Measurements from ENCODE around the gene TAF13. TPM values are rescaled to one million over a fixed set of nuclear protein-coding genes. Genes with fewer than 3 reads are reported as not detected.

TAF13 gene
- polyA plus RNA-seq, 1 donor from 2014 or later = 60.1 TPM

DNA sequence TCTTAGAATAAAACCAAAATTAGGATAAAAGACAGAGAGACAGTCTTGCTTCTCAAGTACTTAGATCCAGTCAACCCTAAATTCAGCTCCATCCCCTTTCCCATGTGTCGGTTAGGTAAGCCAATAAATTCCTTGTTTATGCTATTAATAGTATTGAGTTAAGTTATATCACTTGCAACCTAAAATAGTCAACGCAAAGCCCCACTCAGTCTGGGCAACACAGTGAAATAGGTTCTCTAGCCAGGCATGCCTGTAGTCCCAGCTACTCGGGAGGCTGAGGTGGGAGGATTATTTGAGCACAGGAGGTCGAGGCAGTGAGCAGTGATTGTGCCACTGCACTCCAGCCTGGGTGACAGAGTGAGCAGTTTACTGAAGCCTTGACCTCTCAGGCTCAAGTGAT is 14.6 kb downstream of the TAF13 start:
- no peaks in the 10 kb centered on the region for H3K36me3 ChIP-seq (ENCODE audit: insufficient read depth, low read length)
- no peak overlapping the region for H3K4me2 ChIP-seq (ENCODE audit: low read length)
- H3F3A ChIP-seq (ENCODE audit: insufficient read depth, low read length, poor library complexity, severe bottlenecking) = no peaks in the 10 kb centered on the region
- H3K4me3 ChIP-seq (ENCODE audit: low read length) = no peak overlapping the region
- no peaks in the 10 kb centered on the region for H4K20me1 ChIP-seq (ENCODE audit: insufficient read depth)
- TF ChIP-seq POLR2AphosphoS5 (IDR thresholded peaks at IDR 0.05) = no peak
- TF ChIP-seq, protein P1, sequence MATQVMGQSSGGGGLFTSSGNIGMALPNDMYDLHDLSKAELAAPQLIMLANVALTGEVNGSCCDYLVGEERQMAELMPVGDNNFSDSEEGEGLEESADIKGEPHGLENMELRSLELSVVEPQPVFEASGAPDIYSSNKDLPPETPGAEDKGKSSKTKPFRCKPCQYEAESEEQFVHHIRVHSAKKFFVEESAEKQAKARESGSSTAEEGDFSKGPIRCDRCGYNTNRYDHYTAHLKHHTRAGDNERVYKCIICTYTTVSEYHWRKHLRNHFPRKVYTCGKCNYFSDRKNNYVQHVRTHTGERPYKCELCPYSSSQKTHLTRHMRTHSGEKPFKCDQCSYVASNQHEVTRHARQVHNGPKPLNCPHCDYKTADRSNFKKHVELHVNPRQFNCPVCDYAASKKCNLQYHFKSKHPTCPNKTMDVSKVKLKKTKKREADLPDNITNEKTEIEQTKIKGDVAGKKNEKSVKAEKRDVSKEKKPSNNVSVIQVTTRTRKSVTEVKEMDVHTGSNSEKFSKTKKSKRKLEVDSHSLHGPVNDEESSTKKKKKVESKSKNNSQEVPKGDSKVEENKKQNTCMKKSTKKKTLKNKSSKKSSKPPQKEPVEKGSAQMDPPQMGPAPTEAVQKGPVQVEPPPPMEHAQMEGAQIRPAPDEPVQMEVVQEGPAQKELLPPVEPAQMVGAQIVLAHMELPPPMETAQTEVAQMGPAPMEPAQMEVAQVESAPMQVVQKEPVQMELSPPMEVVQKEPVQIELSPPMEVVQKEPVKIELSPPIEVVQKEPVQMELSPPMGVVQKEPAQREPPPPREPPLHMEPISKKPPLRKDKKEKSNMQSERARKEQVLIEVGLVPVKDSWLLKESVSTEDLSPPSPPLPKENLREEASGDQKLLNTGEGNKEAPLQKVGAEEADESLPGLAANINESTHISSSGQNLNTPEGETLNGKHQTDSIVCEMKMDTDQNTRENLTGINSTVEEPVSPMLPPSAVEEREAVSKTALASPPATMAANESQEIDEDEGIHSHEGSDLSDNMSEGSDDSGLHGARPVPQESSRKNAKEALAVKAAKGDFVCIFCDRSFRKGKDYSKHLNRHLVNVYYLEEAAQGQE (IDR thresholded peaks at IDR 0.05; ENCODE audit: borderline replicate concordance) = no peak
- TF ChIP-seq EZH2 (IDR thresholded peaks at IDR 0.05; ENCODE audit: borderline replicate concordance, insufficient read depth, low read length, poor library complexity, severe bottlenecking) = no peak
- TF ChIP-seq, protein P2, sequence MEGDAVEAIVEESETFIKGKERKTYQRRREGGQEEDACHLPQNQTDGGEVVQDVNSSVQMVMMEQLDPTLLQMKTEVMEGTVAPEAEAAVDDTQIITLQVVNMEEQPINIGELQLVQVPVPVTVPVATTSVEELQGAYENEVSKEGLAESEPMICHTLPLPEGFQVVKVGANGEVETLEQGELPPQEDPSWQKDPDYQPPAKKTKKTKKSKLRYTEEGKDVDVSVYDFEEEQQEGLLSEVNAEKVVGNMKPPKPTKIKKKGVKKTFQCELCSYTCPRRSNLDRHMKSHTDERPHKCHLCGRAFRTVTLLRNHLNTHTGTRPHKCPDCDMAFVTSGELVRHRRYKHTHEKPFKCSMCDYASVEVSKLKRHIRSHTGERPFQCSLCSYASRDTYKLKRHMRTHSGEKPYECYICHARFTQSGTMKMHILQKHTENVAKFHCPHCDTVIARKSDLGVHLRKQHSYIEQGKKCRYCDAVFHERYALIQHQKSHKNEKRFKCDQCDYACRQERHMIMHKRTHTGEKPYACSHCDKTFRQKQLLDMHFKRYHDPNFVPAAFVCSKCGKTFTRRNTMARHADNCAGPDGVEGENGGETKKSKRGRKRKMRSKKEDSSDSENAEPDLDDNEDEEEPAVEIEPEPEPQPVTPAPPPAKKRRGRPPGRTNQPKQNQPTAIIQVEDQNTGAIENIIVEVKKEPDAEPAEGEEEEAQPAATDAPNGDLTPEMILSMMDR (IDR thresholded peaks at IDR 0.05; ENCODE audit: poor library complexity, severe bottlenecking) = no peak
- no peak for TF ChIP-seq RAD21 (conservative IDR thresholded peaks at IDR 0.05)
- no peak for TF ChIP-seq SMC3 (conservative IDR thresholded peaks at IDR 0.05; ENCODE audit: poor library complexity)
- no peak for TF ChIP-seq MXI1 (conservative IDR thresholded peaks at IDR 0.05; ENCODE audit: poor library complexity, severe bottlenecking)
- no peak for TF ChIP-seq EP300 (conservative IDR thresholded peaks at IDR 0.05; ENCODE audit: poor library complexity, severe bottlenecking)
- no peak for TF ChIP-seq TAF1 (IDR thresholded peaks at IDR 0.05; ENCODE audit: low read depth)
- H3K27ac ChIP-seq (ENCODE audit: low read length) = no peak overlapping the region
- no peak overlapping the region for H2AFZ ChIP-seq (ENCODE audit: low read depth, low read length)
- no peaks in the 10 kb centered on the region for H3K27me3 ChIP-seq (ENCODE audit: insufficient read depth, low read depth, low read length)
- H3K9ac ChIP-seq (ENCODE audit: low read length) = no peak overlapping the region
- H3K9me3 ChIP-seq (ENCODE audit: low read length) = no peaks in the 10 kb centered on the region
- H3K79me2 ChIP-seq (replicated peaks; ENCODE audit: insufficient read depth, low read length) = no peaks in the 10 kb centered on the region
- H3K9me2 ChIP-seq (ENCODE audit: insufficient read depth, low read length) = no peaks in the 10 kb centered on the region

DNA sequence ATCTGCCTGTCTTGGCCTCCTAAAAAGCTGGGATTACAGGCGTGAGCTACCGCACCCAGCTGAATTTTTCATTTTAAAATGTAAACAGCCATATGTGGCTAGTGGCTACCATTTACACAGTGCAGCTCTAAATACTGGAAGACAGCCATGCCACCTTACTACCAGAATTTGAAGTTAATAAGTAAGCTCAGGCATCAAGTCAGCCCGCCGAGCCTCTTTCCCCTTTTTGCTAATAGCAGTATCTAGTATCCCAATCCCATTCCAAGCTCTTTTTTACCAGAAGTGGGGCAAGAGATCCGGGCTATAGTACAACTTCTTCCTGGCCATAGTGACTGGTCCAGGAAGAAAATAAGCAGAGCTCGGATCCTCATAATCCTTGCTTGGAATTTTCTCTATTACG is 15.1 kb downstream of the TAF13 start:
- Histone ChIP-seq H3K9ac (ENCODE audit: low read length) (no peak overlapping the region), H3K27ac (ENCODE audit: low read length) (no peak overlapping the region), H3F3A (ENCODE audit: insufficient read depth, low read length, poor library complexity, severe bottlenecking) (no peaks in the 10 kb centered on the region), H4K20me1 (ENCODE audit: insufficient read depth) (no peaks in the 10 kb centered on the region), H2AFZ (ENCODE audit: low read depth, low read length) (no peak overlapping the region), H3K4me3 (ENCODE audit: low read length) (no peak overlapping the region), H3K27me3 (ENCODE audit: insufficient read depth, low read depth, low read length) (no peaks in the 10 kb centered on the region), H3K9me3 (ENCODE audit: low read length) (no peaks in the 10 kb centered on the region), H3K9me2 (ENCODE audit: insufficient read depth, low read length) (no peaks in the 10 kb centered on the region), H3K36me3 (ENCODE audit: insufficient read depth, low read length) (no peaks in the 10 kb centered on the region), H3K4me2 (ENCODE audit: low read length) (no peak overlapping the region), H3K79me2 (replicated peaks; ENCODE audit: insufficient read depth, low read length) (no peaks in the 10 kb centered on the region)
- TF ChIP-seq SMC3 (conservative IDR thresholded peaks at IDR 0.05; ENCODE audit: poor library complexity) (no peak), MXI1 (conservative IDR thresholded peaks at IDR 0.05; ENCODE audit: poor library complexity, severe bottlenecking) (no peak), EP300 (conservative IDR thresholded peaks at IDR 0.05; ENCODE audit: poor library complexity, severe bottlenecking) (no peak), POLR2AphosphoS5 (IDR thresholded peaks at IDR 0.05) (no peak), TAF1 (IDR thresholded peaks at IDR 0.05; ENCODE audit: low read depth) (no peak), RAD21 (conservative IDR thresholded peaks at IDR 0.05) (no peak), EZH2 (IDR thresholded peaks at IDR 0.05; ENCODE audit: borderline replicate concordance, insufficient read depth, low read length, poor library complexity, severe bottlenecking) (no peak)
- TF ChIP-seq, protein P2 (IDR thresholded peaks at IDR 0.05; ENCODE audit: poor library complexity, severe bottlenecking) = no peak
- TF ChIP-seq, protein P1 (IDR thresholded peaks at IDR 0.05; ENCODE audit: borderline replicate concordance) = no peak

Measured in neural cell (in vitro differentiated cells).